WTC11 (cell line): ENCODE results near the gene KRT6C. TPM values are rescaled to one million over a fixed set of nuclear protein-coding genes. Genes with fewer than 3 reads are reported as not detected.

Experiments
- ATAC-seq: fragments of 200-7000 bp; cut with Tn5 transposase; 2 replicates; pipeline ENCODE4 v1.10.0; 2021; ENCODE audit warnings: mild to moderate bottlenecking, moderate library complexity
- CTCF ChIA-PET: fragments of 300-600 bp; sonication (Branson Sonifier 250); formaldehyde crosslinking; loops from one replicate; lab custom pipeline; 2021; ENCODE audit warnings: antibody characterized with exemption; lab: Charles Lee
- POLR2A ChIA-PET: fragments of 350-600 bp; sonication (Branson Sonifier 250); formaldehyde crosslinking; loops from one replicate; lab custom pipeline; 2021; ENCODE audit warnings: antibody characterized with exemption; lab: Charles Lee
- DNase-seq: peaks from one replicate; pipeline ENCODE4 v3.0.0; 2021; ENCODE audit warnings: low spot score
- H3K27ac Mint-ChIP-seq: 2 replicates; pipeline ENCODE4 v1.8.0; 2021; ENCODE audit warnings: mixed read lengths
- H3K27me3 Mint-ChIP-seq: 2 replicates; pipeline ENCODE4 v1.8.0; 2021; ENCODE audit warnings: low read depth, mild to moderate bottlenecking, moderate library complexity, mixed read lengths
- H3K36me3 Mint-ChIP-seq: 2 replicates; pipeline ENCODE4 v1.8.0; 2021; ENCODE audit warnings: mixed read lengths
- H3K4me1 Mint-ChIP-seq: 2 replicates; pipeline ENCODE4 v1.8.0; 2022; ENCODE audit warnings: mixed read lengths
- H3K4me3 Mint-ChIP-seq: 2 replicates; pipeline ENCODE4 v1.8.0; 2021; ENCODE audit warnings: mild to moderate bottlenecking, moderate library complexity, mixed read lengths
- H3K9me3 Mint-ChIP-seq: 2 replicates; pipeline ENCODE4 v1.8.0; 2021; ENCODE audit warnings: mixed read lengths
- CBFB ChIP-seq: sonication (generic); formaldehyde crosslinking; IDR thresholded peaks from 2 replicates; pipeline ENCODE4 v1.8.1; 2022; ENCODE audit warnings: mild to moderate bottlenecking, low read depth, missing genetic modification reagents
- ELF4 ChIP-seq: sonication (generic); formaldehyde crosslinking; IDR thresholded peaks from 2 replicates; pipeline ENCODE4 v1.8.1; 2022; ENCODE audit warnings: low read depth, mild to moderate bottlenecking, moderate library complexity, missing genetic modification reagents
- HMGA2 ChIP-seq: fragments of 250-450 bp; sonication (Bioruptor Pico); IDR thresholded peaks from 2 replicates; pipeline ENCODE4 v1.4.0; 2021; ENCODE audit warnings: mild to moderate bottlenecking, moderate library complexity
- NR1H2 ChIP-seq: sonication (generic); formaldehyde crosslinking; IDR thresholded peaks from 2 replicates; pipeline ENCODE4 v1.9.0; 2021; ENCODE audit warnings: mild to moderate bottlenecking, moderate library complexity, missing genetic modification reagents
- TEAD1 ChIP-seq: sonication (generic); formaldehyde crosslinking; IDR thresholded peaks from 2 replicates; pipeline ENCODE4 v1.8.0; 2022; ENCODE audit warnings: mild to moderate bottlenecking, missing genetic modification reagents
- ZNF317 ChIP-seq: sonication (generic); formaldehyde crosslinking; IDR thresholded peaks from 2 replicates; pipeline ENCODE4 v1.8.1; 2023; ENCODE audit warnings: low read depth, mild to moderate bottlenecking, moderate library complexity, missing genetic modification reagents, borderline replicate concordance
- total RNA-seq: library from RNA; stranded (reverse); gene quantifications from 3 replicates; pipeline ENCODE4 v1.2.3, GENCODE V29; 2021
- TF ChIP-seq, protein P1 (sequence below): sonication (generic); formaldehyde crosslinking; IDR thresholded peaks from 2 replicates; pipeline ENCODE4 v1.8.0; 2023; ENCODE audit warnings: missing genetic modification reagents
- TF ChIP-seq, protein P2 (sequence below): fragments of 250-450 bp; sonication (Bioruptor Pico); IDR thresholded peaks from 2 replicates; pipeline ENCODE4 v1.8.0; 2021; ENCODE audit warnings: mild to moderate bottlenecking
- TF ChIP-seq, protein P3 (sequence below): fragments of 250-450 bp; sonication (Bioruptor Pico); conservative IDR thresholded peaks from 2 replicates; pipeline ENCODE4 v1.9.0; 2021; ENCODE audit warnings: mild to moderate bottlenecking
- TF ChIP-seq, protein P4 (sequence below): sonication (generic); formaldehyde crosslinking; IDR thresholded peaks from 2 replicates; pipeline ENCODE4 v1.8.1; 2023; ENCODE audit warnings: mild to moderate bottlenecking, missing genetic modification reagents, moderate library complexity
- TF ChIP-seq, protein P5 (sequence below): sonication (generic); formaldehyde crosslinking; IDR thresholded peaks from 2 replicates; pipeline ENCODE4 v1.8.0; 2023; ENCODE audit warnings: missing genetic modification reagents, mild to moderate bottlenecking, borderline replicate concordance
- TF ChIP-seq, protein P6 (sequence below): fragments of 250-450 bp; sonication (Bioruptor Pico); IDR thresholded peaks from 2 replicates; pipeline ENCODE4 v1.9.0; 2021; ENCODE audit warnings: mild to moderate bottlenecking

KRT6C gene
- total RNA-seq, 1 experiment from 2014 or later: not detected

DNA sequence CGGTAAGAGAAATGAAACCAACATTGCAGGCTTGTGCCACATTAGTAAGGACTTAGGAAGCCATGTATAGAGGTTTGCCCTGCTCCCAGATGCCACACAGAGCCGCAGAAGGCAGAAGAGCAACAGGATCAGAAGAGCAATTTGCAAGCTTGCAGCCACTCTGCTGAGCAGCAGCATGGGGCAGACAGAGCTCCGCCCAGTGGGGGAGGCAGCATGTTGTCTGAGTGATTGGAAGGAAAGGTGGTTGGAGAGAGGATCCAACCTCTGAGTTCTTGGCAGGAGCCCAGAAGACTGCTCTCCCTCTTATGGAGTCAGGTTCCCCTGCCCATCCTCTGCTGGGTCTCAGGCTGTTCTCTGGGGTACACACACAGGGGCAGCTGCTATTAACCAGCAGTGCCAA lies 21.8 kb upstream of the KRT6C start:
- DNase-seq: peak; percentile 50
- Mint-ChIP-seq H3K4me1 (peaks cover 27% of the 10 kb centered on the region), H3K27me3 (peaks cover 4% of the 10 kb centered on the region; the same call in 1 of the 2 replicates), H3K4me3 (no peak overlapping the region), H3K9me3 (peaks cover 12% of the 10 kb centered on the region)
- POLR2A ChIA-PET: no interaction called here
- CTCF ChIA-PET: interaction anchor here (0.8 to 3.2 kb wide), 8 partner anchors 12 to 375 kb away, joined by 3 to 20 read pairs (median 6); no protein-coding TSS in a partner anchor
- no peak for TF ChIP-seq NR1H2 (CRISPR knock-in tag)
- no peak for TF ChIP-seq HMGA2 (CRISPR knock-in tag)
- TF ChIP-seq, protein P1, sequence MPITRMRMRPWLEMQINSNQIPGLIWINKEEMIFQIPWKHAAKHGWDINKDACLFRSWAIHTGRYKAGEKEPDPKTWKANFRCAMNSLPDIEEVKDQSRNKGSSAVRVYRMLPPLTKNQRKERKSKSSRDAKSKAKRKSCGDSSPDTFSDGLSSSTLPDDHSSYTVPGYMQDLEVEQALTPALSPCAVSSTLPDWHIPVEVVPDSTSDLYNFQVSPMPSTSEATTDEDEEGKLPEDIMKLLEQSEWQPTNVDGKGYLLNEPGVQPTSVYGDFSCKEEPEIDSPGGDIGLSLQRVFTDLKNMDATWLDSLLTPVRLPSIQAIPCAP (CRISPR knock-in tag): no peak
- TF ChIP-seq, protein P2, sequence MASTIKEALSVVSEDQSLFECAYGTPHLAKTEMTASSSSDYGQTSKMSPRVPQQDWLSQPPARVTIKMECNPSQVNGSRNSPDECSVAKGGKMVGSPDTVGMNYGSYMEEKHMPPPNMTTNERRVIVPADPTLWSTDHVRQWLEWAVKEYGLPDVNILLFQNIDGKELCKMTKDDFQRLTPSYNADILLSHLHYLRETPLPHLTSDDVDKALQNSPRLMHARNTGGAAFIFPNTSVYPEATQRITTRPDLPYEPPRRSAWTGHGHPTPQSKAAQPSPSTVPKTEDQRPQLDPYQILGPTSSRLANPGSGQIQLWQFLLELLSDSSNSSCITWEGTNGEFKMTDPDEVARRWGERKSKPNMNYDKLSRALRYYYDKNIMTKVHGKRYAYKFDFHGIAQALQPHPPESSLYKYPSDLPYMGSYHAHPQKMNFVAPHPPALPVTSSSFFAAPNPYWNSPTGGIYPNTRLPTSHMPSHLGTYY (CRISPR knock-in tag): no peak
- TF ChIP-seq, all 79 proteins: peak for 0
- no peaks in the 10 kb centered on the region for H3K36me3 Mint-ChIP-seq
- no peak overlapping the region for H3K27ac Mint-ChIP-seq
- peak; percentile 77 for ATAC-seq

DNA sequence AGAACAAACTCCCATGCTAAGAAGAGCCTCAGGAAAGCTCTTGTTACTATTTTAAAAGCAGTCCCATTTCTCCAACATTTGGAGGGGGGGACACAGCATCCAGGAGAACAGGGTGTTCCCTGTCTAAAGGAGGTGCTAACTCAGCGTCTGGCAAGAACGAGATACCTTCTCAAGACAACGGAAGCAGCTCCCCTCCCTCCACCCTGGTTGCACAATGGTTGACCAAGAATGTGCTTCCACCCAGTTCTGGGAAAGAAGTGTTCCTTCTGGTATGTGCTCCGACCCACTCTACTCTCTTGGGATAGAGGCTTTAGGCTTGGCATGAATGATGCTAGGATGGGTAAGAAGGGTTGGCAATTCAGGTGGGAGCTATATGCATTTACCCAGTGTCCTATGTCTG lies 20.9 kb upstream of the KRT6C start:
- TF ChIP-seq ELF4 (CRISPR knock-in tag) (no peak), CBFB (CRISPR knock-in tag) (no peak), TEAD1 (no peak), ZNF317 (CRISPR knock-in tag) (no peak)
- TF ChIP-seq, protein P3, sequence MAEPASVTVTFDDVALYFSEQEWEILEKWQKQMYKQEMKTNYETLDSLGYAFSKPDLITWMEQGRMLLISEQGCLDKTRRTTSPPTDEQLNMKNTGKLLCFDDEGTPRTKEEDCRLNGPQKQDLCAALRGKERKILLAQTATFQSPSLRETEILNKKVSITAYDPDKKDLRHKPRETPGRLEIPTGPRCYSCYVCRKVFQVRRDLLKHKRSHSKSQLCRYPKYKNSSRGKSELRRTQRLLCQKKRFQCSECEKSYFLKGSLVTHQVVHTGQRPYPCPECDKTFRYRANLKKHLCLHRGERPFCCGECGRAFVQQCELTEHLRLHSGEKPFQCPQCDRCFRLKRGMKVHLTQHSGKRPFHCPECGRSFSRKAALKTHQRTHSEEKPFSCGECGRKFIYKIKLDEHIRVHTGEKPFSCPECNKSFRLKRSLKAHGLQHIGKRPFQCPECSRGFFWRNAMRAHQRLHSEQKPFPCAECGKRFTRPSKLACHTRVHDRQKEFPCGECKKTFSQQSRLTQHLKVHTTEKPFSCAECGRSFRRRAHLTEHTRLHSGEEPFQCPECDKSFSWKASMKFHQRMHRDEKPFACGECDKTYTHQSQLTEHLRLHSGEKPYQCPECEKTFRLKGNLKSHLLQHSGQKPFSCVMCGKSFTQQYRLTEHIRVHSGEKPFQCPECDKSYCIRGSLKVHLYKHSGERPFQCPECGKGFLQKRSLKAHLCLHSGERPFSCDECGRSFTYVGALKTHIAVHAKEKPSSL: no peak
- TF ChIP-seq, protein P4, sequence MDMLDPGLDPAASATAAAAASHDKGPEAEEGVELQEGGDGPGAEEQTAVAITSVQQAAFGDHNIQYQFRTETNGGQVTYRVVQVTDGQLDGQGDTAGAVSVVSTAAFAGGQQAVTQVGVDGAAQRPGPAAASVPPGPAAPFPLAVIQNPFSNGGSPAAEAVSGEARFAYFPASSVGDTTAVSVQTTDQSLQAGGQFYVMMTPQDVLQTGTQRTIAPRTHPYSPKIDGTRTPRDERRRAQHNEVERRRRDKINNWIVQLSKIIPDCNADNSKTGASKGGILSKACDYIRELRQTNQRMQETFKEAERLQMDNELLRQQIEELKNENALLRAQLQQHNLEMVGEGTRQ (CRISPR knock-in tag): no peak
- no peak overlapping the region for H3K4me3 Mint-ChIP-seq
- H3K27me3 Mint-ChIP-seq: peaks cover 4% of the 10 kb centered on the region; the same call in 1 of the 2 replicates
- CTCF ChIA-PET: interaction anchor here (0.8 to 3.2 kb wide), 8 partner anchors 13 to 376 kb away, joined by 3 to 20 read pairs (median 5); no protein-coding TSS in a partner anchor
- peaks cover 21% of the 10 kb centered on the region for H3K9me3 Mint-ChIP-seq
- POLR2A ChIA-PET: no interaction called here
- DNase-seq (no peak), ATAC-seq (no peak)
- peaks cover 27% of the 10 kb centered on the region for H3K4me1 Mint-ChIP-seq
- no peak overlapping the region for H3K27ac Mint-ChIP-seq
- 0 out of 2 replicates have a peak, but pooled peaks cover 3% of the 10 kb centered on the region for H3K36me3 Mint-ChIP-seq

DNA sequence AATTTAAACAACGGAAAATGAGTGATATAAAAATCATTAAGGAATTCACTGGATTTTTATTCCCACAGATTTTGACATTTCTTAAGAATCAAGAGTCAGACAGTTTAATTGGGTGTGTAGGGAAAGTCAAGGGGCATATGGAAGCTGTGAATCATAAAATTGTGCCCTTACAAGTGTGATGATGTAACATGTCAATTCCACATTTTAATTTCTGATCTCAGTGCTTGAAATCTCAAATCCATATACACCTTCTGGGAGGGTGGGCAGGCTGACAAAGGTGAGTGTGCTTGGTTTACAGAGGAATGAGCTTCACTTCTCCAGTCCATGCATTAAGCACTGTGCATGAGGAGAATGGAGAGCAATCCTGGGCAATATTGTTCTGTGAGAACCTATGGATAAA lies 20.5 kb upstream of the KRT6C start:
- no peak for ATAC-seq
- TF ChIP-seq, protein P5, sequence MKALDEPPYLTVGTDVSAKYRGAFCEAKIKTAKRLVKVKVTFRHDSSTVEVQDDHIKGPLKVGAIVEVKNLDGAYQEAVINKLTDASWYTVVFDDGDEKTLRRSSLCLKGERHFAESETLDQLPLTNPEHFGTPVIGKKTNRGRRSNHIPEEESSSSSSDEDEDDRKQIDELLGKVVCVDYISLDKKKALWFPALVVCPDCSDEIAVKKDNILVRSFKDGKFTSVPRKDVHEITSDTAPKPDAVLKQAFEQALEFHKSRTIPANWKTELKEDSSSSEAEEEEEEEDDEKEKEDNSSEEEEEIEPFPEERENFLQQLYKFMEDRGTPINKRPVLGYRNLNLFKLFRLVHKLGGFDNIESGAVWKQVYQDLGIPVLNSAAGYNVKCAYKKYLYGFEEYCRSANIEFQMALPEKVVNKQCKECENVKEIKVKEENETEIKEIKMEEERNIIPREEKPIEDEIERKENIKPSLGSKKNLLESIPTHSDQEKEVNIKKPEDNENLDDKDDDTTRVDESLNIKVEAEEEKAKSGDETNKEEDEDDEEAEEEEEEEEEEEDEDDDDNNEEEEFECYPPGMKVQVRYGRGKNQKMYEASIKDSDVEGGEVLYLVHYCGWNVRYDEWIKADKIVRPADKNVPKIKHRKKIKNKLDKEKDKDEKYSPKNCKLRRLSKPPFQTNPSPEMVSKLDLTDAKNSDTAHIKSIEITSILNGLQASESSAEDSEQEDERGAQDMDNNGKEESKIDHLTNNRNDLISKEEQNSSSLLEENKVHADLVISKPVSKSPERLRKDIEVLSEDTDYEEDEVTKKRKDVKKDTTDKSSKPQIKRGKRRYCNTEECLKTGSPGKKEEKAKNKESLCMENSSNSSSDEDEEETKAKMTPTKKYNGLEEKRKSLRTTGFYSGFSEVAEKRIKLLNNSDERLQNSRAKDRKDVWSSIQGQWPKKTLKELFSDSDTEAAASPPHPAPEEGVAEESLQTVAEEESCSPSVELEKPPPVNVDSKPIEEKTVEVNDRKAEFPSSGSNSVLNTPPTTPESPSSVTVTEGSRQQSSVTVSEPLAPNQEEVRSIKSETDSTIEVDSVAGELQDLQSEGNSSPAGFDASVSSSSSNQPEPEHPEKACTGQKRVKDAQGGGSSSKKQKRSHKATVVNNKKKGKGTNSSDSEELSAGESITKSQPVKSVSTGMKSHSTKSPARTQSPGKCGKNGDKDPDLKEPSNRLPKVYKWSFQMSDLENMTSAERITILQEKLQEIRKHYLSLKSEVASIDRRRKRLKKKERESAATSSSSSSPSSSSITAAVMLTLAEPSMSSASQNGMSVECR (CRISPR knock-in tag): no peak
- TF ChIP-seq, protein P6, sequence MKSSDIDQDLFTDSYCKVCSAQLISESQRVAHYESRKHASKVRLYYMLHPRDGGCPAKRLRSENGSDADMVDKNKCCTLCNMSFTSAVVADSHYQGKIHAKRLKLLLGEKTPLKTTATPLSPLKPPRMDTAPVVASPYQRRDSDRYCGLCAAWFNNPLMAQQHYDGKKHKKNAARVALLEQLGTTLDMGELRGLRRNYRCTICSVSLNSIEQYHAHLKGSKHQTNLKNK (CRISPR knock-in tag): no peak
- peaks cover 4% of the 10 kb centered on the region; the same call in 1 of the 2 replicates for H3K27me3 Mint-ChIP-seq
- DNase-seq: no peak
- H3K9me3 Mint-ChIP-seq: peaks cover 23% of the 10 kb centered on the region
- POLR2A ChIA-PET: no interaction called here
- H3K4me1 Mint-ChIP-seq: peaks cover 27% of the 10 kb centered on the region
- CTCF ChIA-PET: interaction anchor here (0.9 to 3.2 kb wide), 6 partner anchors 13 to 215 kb away, joined by 3 to 13 read pairs (median 5); no protein-coding TSS in a partner anchor
- H3K27ac Mint-ChIP-seq: no peak overlapping the region
- H3K36me3 Mint-ChIP-seq: 0 out of 2 replicates have a peak, but pooled peaks cover 3% of the 10 kb centered on the region
- H3K4me3 Mint-ChIP-seq: no peak overlapping the region
